A673 (cell line): ENCODE measurements around the gene TRIM37.

ENCODE experiments used
- EZH2 ChIP-seq: fragments of 200-600 bp; sonication (generic); IDR thresholded peaks from 2 replicates; pipeline ENCODE4 v1.6.1; 2017; ENCODE audit warnings: borderline replicate concordance, low read depth, mild to moderate bottlenecking, mixed read lengths, antibody characterized with exemption, low read length; ENCODE audit not compliant: poor library complexity, severe bottlenecking
- TF ChIP-seq, protein P1 (sequence below): fragments of 300-800, 200-600 bp; sonication (generic); conservative IDR thresholded peaks from 2 replicates; pipeline ENCODE4 v1.5.1; 2017; ENCODE audit warnings: low read depth, mild to moderate bottlenecking, antibody characterized with exemption, low read length, moderate library complexity, mixed read lengths

DNA sequence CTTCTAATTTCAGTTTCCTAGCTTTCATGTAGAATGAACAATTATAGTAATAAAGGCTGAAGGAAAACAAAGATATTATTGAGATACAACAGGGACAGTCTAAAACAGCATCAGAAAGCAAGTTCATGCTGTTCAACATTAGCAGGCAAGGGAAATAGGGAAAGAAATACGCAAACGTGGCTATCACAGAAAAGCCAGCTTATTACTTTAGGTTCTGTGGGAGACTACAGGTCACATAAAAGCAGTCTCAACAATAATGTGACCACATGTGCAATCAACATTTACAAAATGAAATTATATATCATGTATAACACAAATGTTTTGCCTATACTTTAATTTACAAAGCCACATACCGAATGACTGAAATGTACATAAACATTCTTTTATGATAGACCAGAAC is 4.9 kb upstream of the TRIM37 start:
- TF ChIP-seq EZH2 = no peak
- TF ChIP-seq, protein P1, sequence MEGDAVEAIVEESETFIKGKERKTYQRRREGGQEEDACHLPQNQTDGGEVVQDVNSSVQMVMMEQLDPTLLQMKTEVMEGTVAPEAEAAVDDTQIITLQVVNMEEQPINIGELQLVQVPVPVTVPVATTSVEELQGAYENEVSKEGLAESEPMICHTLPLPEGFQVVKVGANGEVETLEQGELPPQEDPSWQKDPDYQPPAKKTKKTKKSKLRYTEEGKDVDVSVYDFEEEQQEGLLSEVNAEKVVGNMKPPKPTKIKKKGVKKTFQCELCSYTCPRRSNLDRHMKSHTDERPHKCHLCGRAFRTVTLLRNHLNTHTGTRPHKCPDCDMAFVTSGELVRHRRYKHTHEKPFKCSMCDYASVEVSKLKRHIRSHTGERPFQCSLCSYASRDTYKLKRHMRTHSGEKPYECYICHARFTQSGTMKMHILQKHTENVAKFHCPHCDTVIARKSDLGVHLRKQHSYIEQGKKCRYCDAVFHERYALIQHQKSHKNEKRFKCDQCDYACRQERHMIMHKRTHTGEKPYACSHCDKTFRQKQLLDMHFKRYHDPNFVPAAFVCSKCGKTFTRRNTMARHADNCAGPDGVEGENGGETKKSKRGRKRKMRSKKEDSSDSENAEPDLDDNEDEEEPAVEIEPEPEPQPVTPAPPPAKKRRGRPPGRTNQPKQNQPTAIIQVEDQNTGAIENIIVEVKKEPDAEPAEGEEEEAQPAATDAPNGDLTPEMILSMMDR = no peak
